ENCODE measurements around the gene ABCG1. TPM values are rescaled to one million over a fixed set of nuclear protein-coding genes. Genes with fewer than 3 reads are reported as not detected.

The ABCG1 gene
- total and polyA plus RNA-seq, 2 donors (not counting 1 experiment from before 2014, with no cell fraction given) = under 0.01 to 0.12 TPM

- no peaks in the 10 kb centered on the region for H3K9me3 ChIP-seq (ENCODE audit: control insufficient read depth, insufficient read depth, low read depth, low read length)
- H3K27ac ChIP-seq (ENCODE audit: insufficient read depth, low read length) = no peak overlapping the region
- no peak overlapping the region for H3K4me2 ChIP-seq (ENCODE audit: extremely low read depth, insufficient read depth, low read length)
- H4K20me1 ChIP-seq (ENCODE audit: control insufficient read depth, extremely low read depth, insufficient read depth, low read length) = no peaks in the 10 kb centered on the region
- no peaks in the 10 kb centered on the region for H3K79me2 ChIP-seq (ENCODE audit: control insufficient read depth, insufficient read depth, low read length)
- no peaks in the 10 kb centered on the region for H3K4me1 ChIP-seq (ENCODE audit: control insufficient read depth, extremely low read depth, insufficient read depth, low read length)
- H3K4me3 ChIP-seq (replicated peaks in 1 of 4; ENCODE audit: control extremely low read depth in 1 of 4, insufficient read depth in 1 of 4, low read depth in 3 of 4, low read length in 4 of 4) = no peak overlapping the region
- DNase-seq (ENCODE audit: low read depth in 2 of 2) = no peak
- no peaks in the 10 kb centered on the region for H3K27me3 ChIP-seq (ENCODE audit: control insufficient read depth, insufficient read depth, low read length)
- no peak overlapping the region for H3K9ac ChIP-seq (ENCODE audit: insufficient read depth, low read length)
- H2AFZ ChIP-seq (ENCODE audit: low read length) = no peak overlapping the region
- H3K36me3 ChIP-seq (ENCODE audit: control insufficient read depth, insufficient read depth, low read length) = no peaks in the 10 kb centered on the region
- no peak for TF ChIP-seq EZH2 (IDR thresholded peaks at IDR 0.05; ENCODE audit: low read length, missing control alignments)
- TF ChIP-seq, protein P1, sequence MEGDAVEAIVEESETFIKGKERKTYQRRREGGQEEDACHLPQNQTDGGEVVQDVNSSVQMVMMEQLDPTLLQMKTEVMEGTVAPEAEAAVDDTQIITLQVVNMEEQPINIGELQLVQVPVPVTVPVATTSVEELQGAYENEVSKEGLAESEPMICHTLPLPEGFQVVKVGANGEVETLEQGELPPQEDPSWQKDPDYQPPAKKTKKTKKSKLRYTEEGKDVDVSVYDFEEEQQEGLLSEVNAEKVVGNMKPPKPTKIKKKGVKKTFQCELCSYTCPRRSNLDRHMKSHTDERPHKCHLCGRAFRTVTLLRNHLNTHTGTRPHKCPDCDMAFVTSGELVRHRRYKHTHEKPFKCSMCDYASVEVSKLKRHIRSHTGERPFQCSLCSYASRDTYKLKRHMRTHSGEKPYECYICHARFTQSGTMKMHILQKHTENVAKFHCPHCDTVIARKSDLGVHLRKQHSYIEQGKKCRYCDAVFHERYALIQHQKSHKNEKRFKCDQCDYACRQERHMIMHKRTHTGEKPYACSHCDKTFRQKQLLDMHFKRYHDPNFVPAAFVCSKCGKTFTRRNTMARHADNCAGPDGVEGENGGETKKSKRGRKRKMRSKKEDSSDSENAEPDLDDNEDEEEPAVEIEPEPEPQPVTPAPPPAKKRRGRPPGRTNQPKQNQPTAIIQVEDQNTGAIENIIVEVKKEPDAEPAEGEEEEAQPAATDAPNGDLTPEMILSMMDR (conservative IDR thresholded peaks at IDR 0.05 in 1 of 2, IDR thresholded peaks at IDR 0.05 in 1 of 2; ENCODE audit: low read depth in 1 of 2, low read length in 2 of 2) = no peak
Measured at GRCh38 chr21:42251654-42252324, 32.8 kb downstream of the ABCG1 start.

- Histone ChIP-seq H3K79me2 (ENCODE audit: control insufficient read depth, insufficient read depth, low read length) (no peaks in the 10 kb centered on the region), H3K27ac (ENCODE audit: insufficient read depth, low read length) (no peak overlapping the region), H3K4me2 (ENCODE audit: extremely low read depth, insufficient read depth, low read length) (no peak overlapping the region), H3K27me3 (ENCODE audit: control insufficient read depth, insufficient read depth, low read length) (no peaks in the 10 kb centered on the region), H3K9ac (ENCODE audit: insufficient read depth, low read length) (no peak overlapping the region), H4K20me1 (ENCODE audit: control insufficient read depth, extremely low read depth, insufficient read depth, low read length) (no peaks in the 10 kb centered on the region), H3K4me3 (replicated peaks in 1 of 4; ENCODE audit: control extremely low read depth in 1 of 4, insufficient read depth in 1 of 4, low read depth in 3 of 4, low read length in 4 of 4) (no peak overlapping the region), H3K9me3 (ENCODE audit: control insufficient read depth, insufficient read depth, low read depth, low read length) (no peaks in the 10 kb centered on the region), H3K36me3 (ENCODE audit: control insufficient read depth, insufficient read depth, low read length) (no peaks in the 10 kb centered on the region), H3K4me1 (ENCODE audit: control insufficient read depth, extremely low read depth, insufficient read depth, low read length) (no peaks in the 10 kb centered on the region), H2AFZ (ENCODE audit: low read length) (no peak overlapping the region)
- no peak for DNase-seq (ENCODE audit: low read depth in 2 of 2)
- TF ChIP-seq EZH2 (IDR thresholded peaks at IDR 0.05; ENCODE audit: low read length, missing control alignments) = no peak
- TF ChIP-seq, protein P1 (conservative IDR thresholded peaks at IDR 0.05 in 1 of 2, IDR thresholded peaks at IDR 0.05 in 1 of 2; ENCODE audit: low read depth in 1 of 2, low read length in 2 of 2) = no peak
Measured at GRCh38 chr21:42252325-42252654, 33.4 kb downstream of the ABCG1 start.

GRCh38 chr21:42252778-42253340 lies 33.9 kb downstream of the ABCG1 start:
- Histone ChIP-seq H3K9ac (ENCODE audit: insufficient read depth, low read length) (no peak overlapping the region), H4K20me1 (ENCODE audit: control insufficient read depth, extremely low read depth, insufficient read depth, low read length) (no peaks in the 10 kb centered on the region), H3K4me2 (ENCODE audit: extremely low read depth, insufficient read depth, low read length) (no peak overlapping the region), H3K27me3 (ENCODE audit: control insufficient read depth, insufficient read depth, low read length) (no peaks in the 10 kb centered on the region), H3K4me1 (ENCODE audit: control insufficient read depth, extremely low read depth, insufficient read depth, low read length) (no peaks in the 10 kb centered on the region), H3K79me2 (ENCODE audit: control insufficient read depth, insufficient read depth, low read length) (no peaks in the 10 kb centered on the region), H3K4me3 (replicated peaks in 1 of 4; ENCODE audit: control extremely low read depth in 1 of 4, insufficient read depth in 1 of 4, low read depth in 3 of 4, low read length in 4 of 4) (no peak overlapping the region), H3K36me3 (ENCODE audit: control insufficient read depth, insufficient read depth, low read length) (no peaks in the 10 kb centered on the region), H2AFZ (ENCODE audit: low read length) (no peak overlapping the region), H3K27ac (ENCODE audit: insufficient read depth, low read length) (no peak overlapping the region), H3K9me3 (ENCODE audit: control insufficient read depth, insufficient read depth, low read depth, low read length) (no peaks in the 10 kb centered on the region)
- no peak for TF ChIP-seq EZH2 (IDR thresholded peaks at IDR 0.05; ENCODE audit: low read length, missing control alignments)
- TF ChIP-seq, protein P1 (conservative IDR thresholded peaks at IDR 0.05 in 1 of 2, IDR thresholded peaks at IDR 0.05 in 1 of 2; ENCODE audit: low read depth in 1 of 2, low read length in 2 of 2) = no peak
- DNase-seq (ENCODE audit: low read depth in 2 of 2) = no peak
